Retinal pigment epithelial cell (primary cell): ENCODE measurements around the gene SLIT1.
A peak's percentile ranks its signal among the peaks of the same experiment; 100 is the strongest.

Experiments
- DNase-seq: peaks from one replicate; pipeline ENCODE4 v3.0.0-alpha.2; 2010; ENCODE audit warnings: low read depth
- H3K4me3 ChIP-seq: 2 replicates; pipeline ENCODE4 v1.5.1; 2011; ENCODE audit warnings: mild to moderate bottlenecking, low read length, control low read depth, moderate library complexity
- CTCF ChIP-seq: conservative IDR thresholded peaks from 2 replicates; pipeline ENCODE4 v1.5.1; 2011; ENCODE audit warnings: low read depth, low read length, control low read depth, inconsistent platforms

The SLIT1 gene

DNA sequence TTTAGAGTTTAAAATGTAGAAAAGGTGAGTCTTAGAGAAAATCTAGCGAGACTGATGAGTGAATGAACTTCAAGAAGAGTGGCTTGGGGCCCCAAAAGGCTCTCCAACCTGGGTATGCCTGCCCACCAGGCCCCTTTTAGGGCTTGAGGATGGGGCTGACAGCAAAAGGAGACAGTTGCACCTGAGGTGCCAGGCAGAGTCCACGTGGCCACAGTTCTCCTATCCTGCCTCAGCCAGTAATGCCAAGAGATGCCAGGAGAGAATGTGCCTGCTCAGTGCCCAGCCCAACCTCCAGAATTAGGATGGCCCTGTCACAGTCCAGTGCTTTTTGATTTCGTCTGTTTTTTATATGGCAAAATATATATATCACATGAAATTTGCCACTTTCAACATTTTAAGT lies 156.5 kb downstream of the SLIT1 start:
- no peak overlapping the region for H3K4me3 ChIP-seq
- no peak for TF ChIP-seq CTCF
- DNase-seq: no peak

DNA sequence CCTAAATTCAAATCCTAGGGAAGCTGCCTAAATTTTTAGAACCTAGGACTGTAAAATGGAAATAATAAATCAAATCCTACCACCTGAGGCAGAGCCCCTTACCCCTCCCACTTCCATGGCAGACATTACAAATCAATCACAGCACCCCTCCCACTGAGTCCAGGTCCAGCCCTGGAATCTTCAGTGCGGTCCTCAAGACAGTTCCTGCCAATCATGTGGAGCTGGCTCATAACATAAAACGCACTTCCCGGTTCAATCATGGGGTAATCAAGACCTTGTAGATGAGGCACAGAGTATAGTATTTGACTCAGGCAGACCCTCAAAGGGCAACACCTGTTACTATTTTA lies 157.0 kb downstream of the SLIT1 start:
- no peak overlapping the region for H3K4me3 ChIP-seq
- TF ChIP-seq CTCF: no peak
- DNase-seq: no peak

GRCh38 chr10:97028126-97028831 lies 157.5 kb downstream of the SLIT1 start:
- no peak for TF ChIP-seq CTCF
- no peak for DNase-seq
- no peak overlapping the region for H3K4me3 ChIP-seq

- DNase-seq: no peak
- H3K4me3 ChIP-seq: no peak overlapping the region
- peak; percentile 57 for TF ChIP-seq CTCF
These were observed 160.0 kb downstream of the SLIT1 start for GRCh38 chr10:97025613-97026242.

GRCh38 chr10:97024168-97025073 lies 161.3 kb downstream of the SLIT1 start:
- DNase-seq: peak; percentile 25
- H3K4me3 ChIP-seq: no peak overlapping the region
- no peak for TF ChIP-seq CTCF

GRCh38 chr10:97023401-97024167 lies 162.2 kb downstream of the SLIT1 start:
- no peak for TF ChIP-seq CTCF
- DNase-seq: no peak
- no peak overlapping the region for H3K4me3 ChIP-seq
